ENCODE measurements around the gene OR2Z1. TPM values are rescaled to one million over a fixed set of nuclear protein-coding genes. Genes with fewer than 3 reads are reported as not detected.
"Not testable (repeated sequence)": the region's sequence is repeated elsewhere in the genome, so short reads cannot be mapped to it uniquely, and the experiment has no call there.

The OR2Z1 gene
- total and polyA plus RNA-seq, 7 experiments from 2014 or later: 0.12 TPM; not detected in 6

- peaks cover 41 to 42% of the 10 kb centered on the region in 2 donors for H3K4me1 ChIP-seq (ENCODE audit: control insufficient read depth in 2 of 2, insufficient read depth in 2 of 2, low read length in 2 of 2)
- intact Hi-C loops (cut with micrococcal nuclease): no loop called here
- DNase-seq (no peak), ATAC-seq (no peak)
- H3K27ac ChIP-seq (ENCODE audit: low read depth, low read length): no peak overlapping the region
- no peaks in the 10 kb centered on the region for H3K27me3 ChIP-seq (ENCODE audit: control insufficient read depth in 2 of 2, insufficient read depth in 2 of 2, low read length in 2 of 2)
- Mint-ChIP-seq H3K36me3 (peaks cover 0 to 17% (median 0%) of the 10 kb centered on the region in 5 donors), H3K27me3 (peaks cover 0 to 19% (median 0%) of the 10 kb centered on the region in 5 donors), H3K27ac (peak overlapping the region in 2 of 9 donors; percentile 28 to 73), H3K9me3 (peaks cover 0 to 2% (median 0%) of the 10 kb centered on the region in 11 donors), H3K4me1 (peaks cover 40 to 65% (median 51%) of the 10 kb centered on the region in 7 donors), H3K4me3 (peak overlapping the region in 4 of 10 donors; percentile 7 to 69 (median 24))
- ChIA-PET POLR2A (no interaction called here), CTCF (no interaction called here)
- H3K4me3 ChIP-seq (ENCODE audit: low read length): no peak overlapping the region
- no peaks in the 10 kb centered on the region for H3K9me3 ChIP-seq (ENCODE audit: control insufficient read depth in 2 of 3, low read length in 3 of 3)
- H3K36me3 ChIP-seq (ENCODE audit: control insufficient read depth in 2 of 3, insufficient read depth in 3 of 3, low read length in 3 of 3): no peaks in the 10 kb centered on the region
Observed at GRCh38 chr19:8700956-8701355, 20.5 kb upstream of the OR2Z1 start.

- ChIA-PET CTCF (no interaction called here), POLR2A (no interaction called here)
- H3K36me3 Mint-ChIP-seq: peaks cover 0 to 17% (median 0%) of the 10 kb centered on the region in 5 donors
- Histone ChIP-seq H3K36me3 (ENCODE audit: control insufficient read depth in 2 of 3, insufficient read depth in 3 of 3, low read length in 3 of 3) (no peaks in the 10 kb centered on the region), H3K4me1 (ENCODE audit: control insufficient read depth in 2 of 2, insufficient read depth in 2 of 2, low read length in 2 of 2) (peaks cover 42 to 44% of the 10 kb centered on the region in 2 donors), H3K9me3 (ENCODE audit: control insufficient read depth in 2 of 3, low read length in 3 of 3) (no peaks in the 10 kb centered on the region), H3K4me3 (ENCODE audit: low read length) (peak overlapping the region; percentile 42), H3K27ac (ENCODE audit: low read depth, low read length) (peak overlapping the region; percentile 3), H3K27me3 (ENCODE audit: control insufficient read depth in 2 of 2, insufficient read depth in 2 of 2, low read length in 2 of 2) (no peaks in the 10 kb centered on the region)
- intact Hi-C loops (cut with micrococcal nuclease): no loop called here
- H3K4me1 Mint-ChIP-seq: peaks cover 38 to 62% (median 54%) of the 10 kb centered on the region in 7 donors
- peak in 2 of 9 donors; percentile 8 to 59 for DNase-seq
- peak overlapping the region; percentile 50 to 84 (median 72) for H3K4me3 Mint-ChIP-seq
- peaks cover 0 to 2% (median 0%) of the 10 kb centered on the region in 11 donors for H3K9me3 Mint-ChIP-seq
- peak overlapping the region; percentile 21 to 81 (median 51) for H3K27ac Mint-ChIP-seq
- ATAC-seq: peak; percentile 74
- peaks cover 0 to 10% (median 0%) of the 10 kb centered on the region in 5 donors for H3K27me3 Mint-ChIP-seq
Observed at GRCh38 chr19:8702350-8702749, 19.1 kb upstream of the OR2Z1 start.

- intact Hi-C loops (cut with micrococcal nuclease): no loop called here
- no peak overlapping the region for H3K4me3 ChIP-seq (ENCODE audit: low read length)
- peaks cover 0 to 2% (median 0%) of the 10 kb centered on the region in 11 donors for H3K9me3 Mint-ChIP-seq
- peaks cover 38 to 62% (median 54%) of the 10 kb centered on the region in 7 donors for H3K4me1 Mint-ChIP-seq
- peaks cover 42 to 44% of the 10 kb centered on the region in 2 donors for H3K4me1 ChIP-seq (ENCODE audit: control insufficient read depth in 2 of 2, insufficient read depth in 2 of 2, low read length in 2 of 2)
- ChIA-PET POLR2A (no interaction called here), CTCF (no interaction called here)
- peaks cover 0 to 17% (median 0%) of the 10 kb centered on the region in 5 donors for H3K36me3 Mint-ChIP-seq
- no peak overlapping the region for H3K27ac ChIP-seq (ENCODE audit: low read depth, low read length)
- no peaks in the 10 kb centered on the region for H3K9me3 ChIP-seq (ENCODE audit: control insufficient read depth in 2 of 3, low read length in 3 of 3)
- peak overlapping the region in 2 of 9 donors; percentile 16 to 60 for H3K27ac Mint-ChIP-seq
- no peaks in the 10 kb centered on the region for H3K27me3 ChIP-seq (ENCODE audit: control insufficient read depth in 2 of 2, insufficient read depth in 2 of 2, low read length in 2 of 2)
- ATAC-seq: no peak
- H3K4me3 Mint-ChIP-seq: peak overlapping the region in 5 of 10 donors; percentile 69 to 81 (median 74)
- H3K27me3 Mint-ChIP-seq: peaks cover 0 to 12% (median 0%) of the 10 kb centered on the region in 5 donors
- DNase-seq: no peak
- H3K36me3 ChIP-seq (ENCODE audit: control insufficient read depth in 2 of 3, insufficient read depth in 3 of 3, low read length in 3 of 3): no peaks in the 10 kb centered on the region
Observed at GRCh38 chr19:8703223-8703622, 18.2 kb upstream of the OR2Z1 start.

- Histone ChIP-seq H3K4me1 (ENCODE audit: control insufficient read depth in 2 of 2, insufficient read depth in 2 of 2, low read length in 2 of 2) (peaks cover 38 to 44% of the 10 kb centered on the region in 2 donors), H3K27ac (ENCODE audit: low read depth, low read length) (peak overlapping the region; percentile 10)
- H3K36me3 ChIP-seq (ENCODE audit: control insufficient read depth in 2 of 3, insufficient read depth in 3 of 3, low read length in 3 of 3); intact Hi-C loops (cut with micrococcal nuclease); ATAC-seq; DNase-seq; H3K9me3 Mint-ChIP-seq; POLR2A ChIA-PET; H3K27me3 ChIP-seq (ENCODE audit: control insufficient read depth in 2 of 2, insufficient read depth in 2 of 2, low read length in 2 of 2); H3K4me3 ChIP-seq (ENCODE audit: low read length); H3K9me3 ChIP-seq (ENCODE audit: control insufficient read depth in 2 of 3, low read length in 3 of 3); CTCF ChIA-PET: not testable (repeated sequence)
- H3K27me3 Mint-ChIP-seq: peaks cover 0 to 16% (median 0%) of the 10 kb centered on the region in 5 donors
- H3K27ac Mint-ChIP-seq: peak overlapping the region; percentile 16 to 87 (median 74)
- H3K4me1 Mint-ChIP-seq: peaks cover 36 to 61% (median 53%) of the 10 kb centered on the region in 7 donors
- H3K36me3 Mint-ChIP-seq: peaks cover 0 to 15% (median 0%) of the 10 kb centered on the region in 5 donors
- H3K4me3 Mint-ChIP-seq: peak overlapping the region; percentile 12 to 81 (median 62)
Observed at GRCh38 chr19:8705304-8705703, 16.1 kb upstream of the OR2Z1 start.

- H3K27ac ChIP-seq (ENCODE audit: low read depth, low read length): peak overlapping the region; percentile 10
- Mint-ChIP-seq H3K36me3 (peaks cover 0 to 15% (median 0%) of the 10 kb centered on the region in 5 donors), H3K27ac (peak overlapping the region; percentile 16 to 87 (median 74)), H3K4me1 (peaks cover 35 to 60% (median 51%) of the 10 kb centered on the region in 7 donors), H3K4me3 (peak overlapping the region in 9 of 10 donors; percentile 40 to 81 (median 63)), H3K27me3 (peaks cover 0 to 19% (median 0%) of the 10 kb centered on the region in 5 donors), H3K9me3 (peaks cover 0 to 2% (median 0%) of the 10 kb centered on the region in 11 donors)
- no peak overlapping the region for H3K4me3 ChIP-seq (ENCODE audit: low read length)
- ATAC-seq (no peak), DNase-seq (no peak)
- no peaks in the 10 kb centered on the region for H3K27me3 ChIP-seq (ENCODE audit: control insufficient read depth in 2 of 2, insufficient read depth in 2 of 2, low read length in 2 of 2)
- no peaks in the 10 kb centered on the region for H3K9me3 ChIP-seq (ENCODE audit: control insufficient read depth in 2 of 3, low read length in 3 of 3)
- CTCF ChIA-PET: no interaction called here
- H3K36me3 ChIP-seq (ENCODE audit: control insufficient read depth in 2 of 3, insufficient read depth in 3 of 3, low read length in 3 of 3): no peaks in the 10 kb centered on the region
- peaks cover 34 to 44% of the 10 kb centered on the region in 2 donors for H3K4me1 ChIP-seq (ENCODE audit: control insufficient read depth in 2 of 2, insufficient read depth in 2 of 2, low read length in 2 of 2)
- POLR2A ChIA-PET: no interaction called here
- intact Hi-C loops (cut with micrococcal nuclease): no loop called here
Observed at GRCh38 chr19:8705742-8706141, 15.7 kb upstream of the OR2Z1 start.

GRCh38 chr19:8710337-8710736, 11.1 kb upstream of the OR2Z1 start:
- H3K4me3 ChIP-seq (ENCODE audit: low read length); DNase-seq; intact Hi-C loops (cut with micrococcal nuclease); H3K36me3 ChIP-seq (ENCODE audit: control insufficient read depth in 2 of 3, insufficient read depth in 3 of 3, low read length in 3 of 3); POLR2A ChIA-PET; H3K27ac ChIP-seq (ENCODE audit: low read depth, low read length); H3K9me3 ChIP-seq (ENCODE audit: control insufficient read depth in 2 of 3, low read length in 3 of 3); H3K27me3 ChIP-seq (ENCODE audit: control insufficient read depth in 2 of 2, insufficient read depth in 2 of 2, low read length in 2 of 2); H3K36me3 Mint-ChIP-seq; H3K27ac Mint-ChIP-seq; H3K4me3 Mint-ChIP-seq; H3K4me1 ChIP-seq (ENCODE audit: control insufficient read depth in 2 of 2, insufficient read depth in 2 of 2, low read length in 2 of 2); ATAC-seq: not testable (repeated sequence)
- Mint-ChIP-seq H3K27me3 (peaks cover 0 to 32% (median 0%) of the 10 kb centered on the region in 5 donors), H3K9me3 (peaks cover 0 to 17% (median 12%) of the 10 kb centered on the region in 11 donors), H3K4me1 (peaks cover 8 to 18% (median 9%) of the 10 kb centered on the region in 7 donors)
- CTCF ChIA-PET: interaction anchor here (0.7 kb wide), 1 partner anchor 19 kb away, joined by 3 read pairs; no protein-coding TSS in a partner anchor

GRCh38 chr19:8722032-8722431, 598 bp downstream of the OR2Z1 start:
- Histone ChIP-seq H3K27ac (ENCODE audit: low read depth, low read length) (no peak overlapping the region), H3K4me1 (ENCODE audit: control insufficient read depth in 2 of 2, insufficient read depth in 2 of 2, low read length in 2 of 2) (no peaks in the 10 kb centered on the region), H3K27me3 (ENCODE audit: control insufficient read depth in 2 of 2, insufficient read depth in 2 of 2, low read length in 2 of 2) (no peaks in the 10 kb centered on the region), H3K4me3 (ENCODE audit: low read length) (no peak overlapping the region), H3K36me3 (ENCODE audit: control insufficient read depth in 2 of 3, insufficient read depth in 3 of 3, low read length in 3 of 3) (no peaks in the 10 kb centered on the region), H3K9me3 (ENCODE audit: control insufficient read depth in 2 of 3, low read length in 3 of 3) (no peaks in the 10 kb centered on the region)
- ChIA-PET POLR2A (no interaction called here), CTCF (no interaction called here)
- DNase-seq: no peak
- Mint-ChIP-seq H3K4me3 (no peak overlapping the region), H3K36me3 (peaks cover 0 to 4% (median 0%) of the 10 kb centered on the region in 5 donors), H3K9me3 (peaks cover 3 to 14% (median 5%) of the 10 kb centered on the region in 11 donors), H3K4me1 (no peaks in the 10 kb centered on the region), H3K27me3 (peaks cover 13 to 43% (median 34%) of the 10 kb centered on the region in 5 donors), H3K27ac (no peak overlapping the region)
- no peak for ATAC-seq
- intact Hi-C loops (cut with micrococcal nuclease): no loop called here
